Activated T-cell treated with anti-CD3 and anti-CD28 coated beads for 1 hour (primary cell): Measurements from ENCODE around the gene MRPS18A.
A peak's percentile ranks its signal among the peaks of the same experiment; 100 is the strongest.
"Not testable (repeated sequence)": the region's sequence is repeated elsewhere in the genome, so short reads cannot be mapped to it uniquely, and the experiment has no call there.

ENCODE experiments used
- DNase-seq: peaks from one replicate; pipeline ENCODE4 v3.0.0-alpha.2; 2020; ENCODE audit warnings: low read depth

The MRPS18A gene

GRCh38 chr6:43670623-43670986 is 17.0 kb downstream of the MRPS18A start:
- no peak for DNase-seq

GRCh38 chr6:43669922-43670622 is 17.5 kb downstream of the MRPS18A start:
- no peak for DNase-seq

GRCh38 chr6:43669050-43669921 is 18.3 kb downstream of the MRPS18A start:
- DNase-seq: no peak

- DNase-seq: peak; percentile 32
Observed at GRCh38 chr6:43668151-43669028, 19.2 kb downstream of the MRPS18A start.

GRCh38 chr6:43667245-43668150 is 20.1 kb downstream of the MRPS18A start:
- DNase-seq: peak; percentile 81

GRCh38 chr6:43666196-43666920 is 21.2 kb downstream of the MRPS18A start:
- DNase-seq: no peak

GRCh38 chr6:43665376-43665775 is 22.2 kb downstream of the MRPS18A start:
- no peak for DNase-seq

GRCh38 chr6:43662948-43663347 is 24.6 kb downstream of the MRPS18A start:
- not testable (repeated sequence) for DNase-seq

- DNase-seq: no peak
Observed at GRCh38 chr6:43658161-43658560, 29.4 kb downstream of the MRPS18A start.

- no peak for DNase-seq
Observed at GRCh38 chr6:43657221-43657802, 30.3 kb downstream of the MRPS18A start.

GRCh38 chr6:43652822-43653221 is 34.8 kb downstream of the MRPS18A start:
- not testable (repeated sequence) for DNase-seq

- no peak for DNase-seq
Observed at GRCh38 chr6:43648248-43648647, 39.3 kb downstream of the MRPS18A start.

- no peak for DNase-seq
Observed at GRCh38 chr6:43647613-43648012, 40.0 kb downstream of the MRPS18A start.

- DNase-seq: no peak
Observed at GRCh38 chr6:43645613-43645964, 42.0 kb downstream of the MRPS18A start.

GRCh38 chr6:43644940-43645612 is 42.5 kb downstream of the MRPS18A start, which contains the start of gene RSPH9:
TSS of gene RSPH9 (plus strand) at chr6:43645036. CDS start at chr6:43645099, 63 bp downstream.
- DNase-seq: peak; percentile 55

- no peak for DNase-seq
Observed at GRCh38 chr6:43639984-43640800, 47.4 kb downstream of the MRPS18A start.

- DNase-seq: no peak
Observed at GRCh38 chr6:43636308-43636659, 51.3 kb downstream of the MRPS18A start.

- DNase-seq: peak; percentile 79
Observed at GRCh38 chr6:43635387-43636307, 51.9 kb downstream of the MRPS18A start, which contains the start of gene MAD2L1BP. TSS of gene MAD2L1BP (plus strand) at chr6:43635840. CDS start at chr6:43635876, 36 bp downstream.
